ENCODE data around the gene TPPP3.

- TF ChIP-seq CTCF (IDR thresholded peaks at IDR 0.05 in 4 of 5, conservative IDR thresholded peaks at IDR 0.05 in 1 of 5) (no peak), POLR2A (IDR thresholded peaks at IDR 0.05) (no peak)
Observed at GRCh38 chr16:67403976-67404555, 10.8 kb upstream of the TPPP3 start.

All from gastrocnemius medialis (tissue), 4 donors.